GM18870 (cell line): Measurements from ENCODE around the gene SPRYD7.

Experiments used
- ATAC-seq: cut with Tn5 transposase; IDR thresholded peaks from one replicate; pipeline ENCODE4 v1.9.1; 2021; ENCODE audit warnings: moderate library complexity; ENCODE audit not compliant: unreplicated experiment

The SPRYD7 gene

GRCh38 chr13:49864509-49864908 is 71.6 kb downstream of the SPRYD7 start:
- no peak for ATAC-seq
